ENCODE results near the gene BICC1. TPM values are rescaled to one million over a fixed set of nuclear protein-coding genes. Genes with fewer than 3 reads are reported as not detected.

BICC1 gene
- total and polyA plus RNA-seq, 2 donors (not counting 1 experiment from before 2014, with no cell fraction given): not detected

DNA sequence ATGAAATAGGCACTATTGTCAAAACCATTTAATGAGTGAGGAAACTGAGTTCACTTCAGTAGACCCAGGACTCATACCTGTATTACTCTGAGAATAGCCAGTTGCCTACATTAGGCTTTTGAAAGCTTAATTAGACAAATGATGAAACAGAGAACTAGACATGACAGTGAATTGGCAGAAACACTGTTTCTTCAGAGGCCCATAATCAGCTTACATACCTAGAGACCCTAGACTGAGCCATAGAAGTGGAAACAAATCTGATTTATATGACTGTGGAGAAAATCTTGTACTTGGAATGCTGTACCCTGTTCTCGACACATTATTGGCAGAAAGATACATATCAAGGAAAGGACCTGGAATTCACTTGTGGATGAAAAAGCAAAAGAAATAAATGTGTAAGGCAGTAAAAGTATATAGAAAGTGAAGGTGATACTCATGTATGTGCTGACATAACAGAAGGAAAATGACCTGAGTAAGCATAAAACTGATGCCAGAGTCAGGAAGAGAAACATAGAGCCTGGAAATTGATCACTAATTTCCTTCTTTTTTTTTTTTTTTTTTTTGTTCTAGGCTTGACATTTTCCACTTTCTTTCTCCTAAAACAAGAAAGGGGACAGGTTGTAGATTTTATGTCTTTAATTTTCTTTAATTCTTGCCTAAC lies 251.5 kb downstream of the BICC1 start:
- Histone ChIP-seq H3K36me3 (replicated peaks in 1 of 2; ENCODE audit: control extremely low read depth in 1 of 2, control insufficient read depth in 1 of 2, extremely low read depth in 1 of 2, insufficient read depth in 2 of 2, low read length in 1 of 2) (no peaks in the 10 kb centered on the region), H3K79me2 (ENCODE audit: control insufficient read depth, insufficient read depth, low read length) (no peaks in the 10 kb centered on the region), H3K27ac (ENCODE audit: low read length in 2 of 2) (no peak overlapping the region), H2AFZ (ENCODE audit: insufficient read depth, low read depth, low read length, poor library complexity, severe bottlenecking) (no peak overlapping the region), H3K4me3 (ENCODE audit: control extremely low read depth in 1 of 5, extremely low read depth in 1 of 5, insufficient read depth in 1 of 5, low read depth in 2 of 5, low read length in 4 of 5) (no peak overlapping the region), H3K4me1 (ENCODE audit: control insufficient read depth in 2 of 2, insufficient read depth in 2 of 2, low read length in 2 of 2) (no peaks in the 10 kb centered on the region), H3K9me3 (ENCODE audit: control extremely low read depth in 1 of 3, control insufficient read depth in 2 of 3, insufficient read depth in 1 of 3, low read length in 2 of 3) (peaks cover 0 to 2% (median 0%) of the 10 kb centered on the region in 3 donors), H3K27me3 (replicated peaks in 1 of 4; ENCODE audit: control extremely low read depth in 1 of 4, control insufficient read depth in 3 of 4, insufficient read depth in 4 of 4, low read length in 3 of 4) (no peaks in the 10 kb centered on the region), H3K4me2 (replicated peaks; ENCODE audit: low read depth, low read length, poor library complexity, severe bottlenecking) (no peak overlapping the region), H4K20me1 (ENCODE audit: control insufficient read depth, insufficient read depth, low read length, poor library complexity, severe bottlenecking) (no peaks in the 10 kb centered on the region), H3K9ac (ENCODE audit: low read length) (no peak overlapping the region)
- TF ChIP-seq EZH2 (IDR thresholded peaks at IDR 0.05; ENCODE audit: borderline replicate concordance, insufficient read depth, low read depth, low read length, poor library complexity, severe bottlenecking) (no peak), CTCF (IDR thresholded peaks at IDR 0.05) (no peak)
- no peak for DNase-seq
- ChIA-PET CTCF (interaction anchor here (0.9 kb wide), 1 partner anchor 17 kb away, joined by 3 read pairs; no protein-coding TSS in a partner anchor), POLR2A (no interaction called here)
- no peak overlapping the region for H3K4me3 Mint-ChIP-seq
- intact Hi-C loops (cut with micrococcal nuclease): no loop called here
- H3K27me3 Mint-ChIP-seq: no peaks in the 10 kb centered on the region
- no peak overlapping the region for H3K27ac Mint-ChIP-seq
- peaks cover 6% of the 10 kb centered on the region for H3K9me3 Mint-ChIP-seq (ENCODE audit: insufficient read depth)
- H3K4me1 Mint-ChIP-seq: no peaks in the 10 kb centered on the region
- no peak for ATAC-seq (ENCODE audit: low read depth)
- 75% methylated on average over 1 of the region's 1 CpG for WGBS (ENCODE audit: insufficient coverage)

- intact Hi-C loops (cut with micrococcal nuclease): no loop called here
- no peaks in the 10 kb centered on the region for H3K27me3 ChIP-seq (replicated peaks in 1 of 4; ENCODE audit: control extremely low read depth in 1 of 4, control insufficient read depth in 3 of 4, insufficient read depth in 4 of 4, low read length in 3 of 4)
- Mint-ChIP-seq H3K27ac (no peak overlapping the region), H3K4me3 (no peak overlapping the region), H3K4me1 (no peaks in the 10 kb centered on the region), H3K9me3 (ENCODE audit: insufficient read depth) (peaks cover 6% of the 10 kb centered on the region), H3K27me3 (no peaks in the 10 kb centered on the region)
- ChIA-PET CTCF (no interaction called here), POLR2A (no interaction called here)
- DNase-seq (no peak), ATAC-seq (ENCODE audit: low read depth) (no peak)
- WGBS (ENCODE audit: insufficient coverage): no CpG with 5 or more reads among the region's 3 CpGs
- no peak overlapping the region for H3K9ac ChIP-seq (ENCODE audit: low read length)
- no peak overlapping the region for H3K4me2 ChIP-seq (replicated peaks; ENCODE audit: low read depth, low read length, poor library complexity, severe bottlenecking)
- TF ChIP-seq EZH2 (IDR thresholded peaks at IDR 0.05; ENCODE audit: borderline replicate concordance, insufficient read depth, low read depth, low read length, poor library complexity, severe bottlenecking) (no peak), CTCF (IDR thresholded peaks at IDR 0.05) (no peak)
- no peak overlapping the region for H3K4me3 ChIP-seq (ENCODE audit: control extremely low read depth in 1 of 5, extremely low read depth in 1 of 5, insufficient read depth in 1 of 5, low read depth in 2 of 5, low read length in 4 of 5)
- H3K36me3 ChIP-seq (replicated peaks in 1 of 2; ENCODE audit: control extremely low read depth in 1 of 2, control insufficient read depth in 1 of 2, extremely low read depth in 1 of 2, insufficient read depth in 2 of 2, low read length in 1 of 2): no peaks in the 10 kb centered on the region
- H2AFZ ChIP-seq (ENCODE audit: insufficient read depth, low read depth, low read length, poor library complexity, severe bottlenecking): no peak overlapping the region
- no peaks in the 10 kb centered on the region for H4K20me1 ChIP-seq (ENCODE audit: control insufficient read depth, insufficient read depth, low read length, poor library complexity, severe bottlenecking)
- H3K4me1 ChIP-seq (ENCODE audit: control insufficient read depth in 2 of 2, insufficient read depth in 2 of 2, low read length in 2 of 2): no peaks in the 10 kb centered on the region
- peaks cover 0 to 2% (median 0%) of the 10 kb centered on the region in 3 donors for H3K9me3 ChIP-seq (ENCODE audit: control extremely low read depth in 1 of 3, control insufficient read depth in 2 of 3, insufficient read depth in 1 of 3, low read length in 2 of 3)
- no peaks in the 10 kb centered on the region for H3K79me2 ChIP-seq (ENCODE audit: control insufficient read depth, insufficient read depth, low read length)
- no peak overlapping the region for H3K27ac ChIP-seq (ENCODE audit: low read length in 2 of 2)
Observed at GRCh38 chr10:58765910-58766309, 253.2 kb downstream of the BICC1 start.

Data from B cell (primary cell).